H9 (cell line): ENCODE results near the gene SPP1. TPM values are rescaled to one million over a fixed set of nuclear protein-coding genes. Genes with fewer than 3 reads are reported as not detected.

Experiments used
- DNase-seq: peaks from one replicate; pipeline ENCODE4 v3.0.0-alpha.2; 2017
- H2AFZ ChIP-seq: one replicate; pipeline ENCODE4 v1.6.1; 2013; ENCODE audit warnings: mild to moderate bottlenecking, low read length, control low read depth, moderate library complexity
- H2AK5ac ChIP-seq: 2 replicates; pipeline ENCODE4 v1.6.1; 2013; ENCODE audit warnings: low read length, control low read depth, mixed read lengths; ENCODE audit not compliant: insufficient read length
- H2BK120ac ChIP-seq: one replicate; pipeline ENCODE4 v1.6.1; 2013; ENCODE audit warnings: low read depth, mild to moderate bottlenecking, low read length, control low read depth, inconsistent platforms; ENCODE audit not compliant: poor library complexity, severe bottlenecking
- H2BK12ac ChIP-seq: 2 replicates; pipeline ENCODE4 v1.6.1; 2013; ENCODE audit warnings: low read length, control low read depth, mixed read lengths, low read depth; ENCODE audit not compliant: insufficient read length
- H2BK15ac ChIP-seq: 2 replicates; pipeline ENCODE4 v1.6.1; 2013; ENCODE audit warnings: low read depth, low read length, control low read depth
- H2BK20ac ChIP-seq: one replicate; pipeline ENCODE4 v1.6.1; 2013; ENCODE audit warnings: low read depth, mild to moderate bottlenecking, low read length, control low read depth, inconsistent platforms; ENCODE audit not compliant: poor library complexity, severe bottlenecking
- H2BK5ac ChIP-seq: 2 replicates; pipeline ENCODE4 v1.6.1; 2013; ENCODE audit warnings: low read length, control low read depth, mixed read lengths; ENCODE audit not compliant: insufficient read length
- H3K14ac ChIP-seq: 2 replicates; pipeline ENCODE4 v1.6.1; 2013; ENCODE audit warnings: low read length, control low read depth; ENCODE audit not compliant: insufficient read depth
- H3K18ac ChIP-seq: 2 replicates; pipeline ENCODE4 v1.6.1; 2013; ENCODE audit warnings: low read depth, mild to moderate bottlenecking, mixed read lengths, low read length, control low read depth; ENCODE audit not compliant: insufficient read length
- H3K23ac ChIP-seq: 2 replicates; pipeline ENCODE4 v1.6.1; 2013; ENCODE audit warnings: low read length, control low read depth, mixed read lengths, low read depth; ENCODE audit not compliant: insufficient read length
- H3K23me2 ChIP-seq: 2 replicates; pipeline ENCODE4 v1.6.1; 2013; ENCODE audit warnings: low read depth, mild to moderate bottlenecking, mixed read lengths, low read length, control low read depth; ENCODE audit not compliant: insufficient read length, poor library complexity, severe bottlenecking
- H3K27ac ChIP-seq: 2 replicates; pipeline ENCODE4 v1.5.1; 2013; ENCODE audit warnings: low read length, control low read depth, mixed read lengths, low read depth; ENCODE audit not compliant: insufficient read length
- H3K27me3 ChIP-seq: 2 replicates; pipeline ENCODE4 v1.6.1; 2013; ENCODE audit warnings: low read length, control low read depth, inconsistent platforms; ENCODE audit not compliant: insufficient read depth
- H3K4ac ChIP-seq: 2 replicates; pipeline ENCODE4 v1.6.1; 2013; ENCODE audit warnings: low read depth, mild to moderate bottlenecking, control low read depth, inconsistent platforms, low read length, moderate library complexity
- H3K4me1 ChIP-seq: 2 replicates; pipeline ENCODE4 v1.6.1; 2013; ENCODE audit warnings: low read length, control low read depth, inconsistent platforms; ENCODE audit not compliant: insufficient read depth
- H3K4me2 ChIP-seq: 2 replicates; pipeline ENCODE4 v1.6.1; 2013; ENCODE audit warnings: low read length, control low read depth, mixed read lengths; ENCODE audit not compliant: insufficient read length, insufficient read depth
- H3K56ac ChIP-seq: 2 replicates; pipeline ENCODE4 v1.6.1; 2013; ENCODE audit warnings: low read depth, mild to moderate bottlenecking, mixed read lengths, low read length, control low read depth; ENCODE audit not compliant: insufficient read length
- H3K79me1 ChIP-seq: 2 replicates; pipeline ENCODE4 v1.6.1; 2013; ENCODE audit warnings: low read depth, mild to moderate bottlenecking, moderate library complexity, low read length, control low read depth, inconsistent platforms; ENCODE audit not compliant: insufficient read depth, poor library complexity, severe bottlenecking
- H3K79me2 ChIP-seq: 2 replicates; pipeline ENCODE4 v1.6.1; 2013; ENCODE audit warnings: low read length, control low read depth, inconsistent platforms; ENCODE audit not compliant: insufficient read depth
- H3K9ac ChIP-seq: 2 replicates; pipeline ENCODE4 v1.6.1; 2013; ENCODE audit warnings: low read length, control low read depth, mixed read lengths; ENCODE audit not compliant: insufficient read length; ENCODE audit errors: extremely low read depth
- H3K9me3 ChIP-seq: one replicate; pipeline ENCODE4 v1.6.1; 2013; ENCODE audit warnings: low read depth, low read length, inconsistent platforms; ENCODE audit not compliant: control insufficient read depth
- H3T11ph ChIP-seq: one replicate; pipeline ENCODE4 v1.6.1; 2013; ENCODE audit warnings: mild to moderate bottlenecking, low read length, control low read depth, inconsistent platforms
- H4K20me1 ChIP-seq: one replicate; pipeline ENCODE4 v1.6.1; 2013; ENCODE audit not compliant: control insufficient read depth, insufficient read length, insufficient read depth
- H4K5ac ChIP-seq: 2 replicates; pipeline ENCODE4 v1.6.1; 2013; ENCODE audit warnings: low read depth, mild to moderate bottlenecking, mixed read lengths, low read length, control low read depth; ENCODE audit not compliant: insufficient read length
- H4K8ac ChIP-seq: replicated peaks from 2 replicates; pipeline ENCODE4 v1.6.1; 2013; ENCODE audit warnings: low read length, control low read depth, mixed read lengths, low read depth; ENCODE audit not compliant: insufficient read length
- H4K91ac ChIP-seq: 2 replicates; pipeline ENCODE4 v1.6.1; 2013; ENCODE audit warnings: low read depth, mild to moderate bottlenecking, moderate library complexity, mixed read lengths, low read length, control low read depth; ENCODE audit not compliant: insufficient read length
- H3K27ac Mint-ChIP-seq, 3 experiments: 2 replicates in 2 of 3; 3 replicates in 1 of 3; pipeline ENCODE4 v1.8.0; 2020 to 2021; ENCODE audit warnings: mixed read lengths in 3 of 3, mild to moderate bottlenecking in 1 of 3, moderate library complexity in 1 of 3
- H3K27me3 Mint-ChIP-seq: 2 replicates; pipeline ENCODE4 v1.8.0; 2021; ENCODE audit warnings: low read depth, mild to moderate bottlenecking, moderate library complexity, mixed read lengths
- H3K36me3 Mint-ChIP-seq, 3 experiments: 2 replicates in 2 of 3; 3 replicates in 1 of 3; pipeline ENCODE4 v1.8.0; 2020 to 2021; ENCODE audit warnings: low read depth in 3 of 3, mixed read lengths in 3 of 3; ENCODE audit not compliant: insufficient read depth in 1 of 3
- H3K4me1 Mint-ChIP-seq, 2 experiments: 2 replicates each; pipeline ENCODE4 v1.8.0; 2020; ENCODE audit warnings: mixed read lengths in 2 of 2
- H3K4me3 Mint-ChIP-seq, 2 experiments: 2 replicates in 1 of 2; 3 replicates in 1 of 2; pipeline ENCODE4 v1.8.0; 2020 to 2021; ENCODE audit warnings: mild to moderate bottlenecking in 2 of 2, mixed read lengths in 2 of 2, moderate library complexity in 1 of 2
- H3K9me3 Mint-ChIP-seq, 2 experiments: 2 replicates in 1 of 2; 3 replicates in 1 of 2; pipeline ENCODE4 v1.8.0; 2020; ENCODE audit warnings: mild to moderate bottlenecking in 2 of 2, mixed read lengths in 2 of 2, moderate library complexity in 1 of 2
- CTCF ChIP-seq: fragments of 200-600 bp; sonication (generic); conservative IDR thresholded peaks from 3 replicates; pipeline ENCODE4 v1.8.0; 2021; ENCODE audit warnings: antibody characterized with exemption, mild to moderate bottlenecking
- WGBS: extraction: QIAGEN DNeasy Blood & Tissue Kit; methylation state at CpG from one replicate; pipeline ENCODE4 v1.1.7; 2013; ENCODE audit warnings: missing lambda C conversion rate, low lambda C conversion rate, mixed read lengths; ENCODE audit not compliant: insufficient read length; ENCODE audit errors: extremely low coverage; 5-methylcytosine and 5-hydroxymethylcytosine counted together
- total RNA-seq: library from RNA; stranded (reverse); gene quantifications from 2 replicates; pipeline ENCODE4 v1.2.1, GENCODE V29; 2021

The SPP1 gene
- total RNA-seq, 1 experiment from 2014 or later, result 13.2 TPM

- H2BK20ac ChIP-seq, result no peak overlapping the region
- no peak overlapping the region for H3K4me3 Mint-ChIP-seq
These were observed 44.9 kb upstream of the SPP1 start for GRCh38 chr4:87930629-87931028.

More at GRCh38 chr4:87930629-87931028, 44.9 kb upstream of the SPP1 start:
- Mint-ChIP-seq H3K4me1 (peaks cover 20 to 28% of the 10 kb centered on the region in 2 experiments), H3K27ac (no peak overlapping the region), H3K36me3 (peaks cover 20 to 29% (median 27%) of the 10 kb centered on the region in 3 experiments), H3K9me3 (no peaks in the 10 kb centered on the region), H3K27me3 (peaks cover 3% of the 10 kb centered on the region; the same call in 1 of the 2 replicates)
- Histone ChIP-seq H3K79me1 (no peaks in the 10 kb centered on the region), H2BK5ac (no peak overlapping the region), H3K4ac (no peak overlapping the region), H3K9me3 (no peaks in the 10 kb centered on the region), H4K91ac (no peak overlapping the region), H2BK15ac (no peak overlapping the region), H3K4me2 (no peak overlapping the region), H2BK120ac (no peak overlapping the region), H3T11ph (no peak overlapping the region), H2AFZ (no peak overlapping the region), H3K9ac (no peak overlapping the region), H3K23ac (no peak overlapping the region), H3K56ac (no peak overlapping the region), H3K4me1 (no peaks in the 10 kb centered on the region; the same call in 1 of the 2 replicates), H4K20me1 (no peaks in the 10 kb centered on the region), H2AK5ac (no peak overlapping the region), H2BK12ac (no peak overlapping the region), H3K27ac (no peak overlapping the region), H3K14ac (no peak overlapping the region), H4K5ac (no peak overlapping the region), H3K18ac (no peak overlapping the region), H3K79me2 (no peaks in the 10 kb centered on the region), H3K23me2 (no peaks in the 10 kb centered on the region), H4K8ac (no peak overlapping the region), H3K27me3 (no peaks in the 10 kb centered on the region)
- no peak for DNase-seq
- TF ChIP-seq CTCF, result no peak
- no CpG with 5 or more reads among the region's 1 CpG for WGBS
